ENCODE data around the gene CRIM1. TPM values are rescaled to one million over a fixed set of nuclear protein-coding genes. Genes with fewer than 3 reads are reported as not detected.
A peak's percentile ranks its signal among the peaks of the same experiment; 100 is the strongest.
"Not testable (repeated sequence)": the region's sequence is repeated elsewhere in the genome, so short reads cannot be mapped to it uniquely, and the experiment has no call there.

CRIM1 gene
- total RNA-seq, 1 experiment from 2014 or later, result 27.6 TPM

GRCh38 chr2:36362291-36362690 is 6.7 kb downstream of the CRIM1 start:
- Histone ChIP-seq H2AK5ac (ENCODE audit: insufficient read length, low read length) (no peak overlapping the region), H3K4me2 (ENCODE audit: insufficient read depth, insufficient read length, low read length) (no peak overlapping the region), H4K5ac (ENCODE audit: insufficient read length, low read depth, low read length) (no peak overlapping the region), H2BK15ac (ENCODE audit: low read depth, low read length) (no peak overlapping the region), H2BK120ac (ENCODE audit: low read depth, low read length, poor library complexity, severe bottlenecking) (no peak overlapping the region), H2AFZ (ENCODE audit: low read length) (no peak overlapping the region), H4K8ac (replicated peaks; ENCODE audit: insufficient read length, low read depth, low read length) (no peak overlapping the region), H3K79me2 (ENCODE audit: insufficient read depth, low read length) (peaks cover 61% of the 10 kb centered on the region; the same call in 1 of the 2 replicates), H3K27ac (ENCODE audit: insufficient read length, low read depth, low read length) (no peak overlapping the region), H3K27me3 (ENCODE audit: insufficient read depth, low read length) (no peaks in the 10 kb centered on the region), H3K23me2 (ENCODE audit: insufficient read length, low read depth, low read length, poor library complexity, severe bottlenecking) (peaks cover 5% of the 10 kb centered on the region), H3K79me1 (ENCODE audit: insufficient read depth, low read depth, low read length, poor library complexity, severe bottlenecking) (no peaks in the 10 kb centered on the region), H2BK12ac (ENCODE audit: insufficient read length, low read depth, low read length) (no peak overlapping the region), H4K91ac (ENCODE audit: insufficient read length, low read depth, low read length) (no peak overlapping the region), H3K9ac (ENCODE audit: extremely low read depth, insufficient read length, low read length) (no peak overlapping the region), H3K23ac (ENCODE audit: insufficient read length, low read depth, low read length) (no peak overlapping the region), H2BK20ac (ENCODE audit: low read depth, low read length, poor library complexity, severe bottlenecking) (no peak overlapping the region), H3K4me1 (ENCODE audit: insufficient read depth, low read length) (peaks cover 17% of the 10 kb centered on the region), H3K14ac (ENCODE audit: insufficient read depth, low read length) (no peak overlapping the region), H3K18ac (ENCODE audit: insufficient read length, low read depth, low read length) (no peak overlapping the region), H3K4ac (ENCODE audit: low read depth, low read length) (no peak overlapping the region), H3T11ph (ENCODE audit: low read length) (no peak overlapping the region), H2BK5ac (ENCODE audit: insufficient read length, low read length) (no peak overlapping the region), H3K56ac (ENCODE audit: insufficient read length, low read depth, low read length) (no peak overlapping the region), H3K9me3 (ENCODE audit: control insufficient read depth, low read depth, low read length) (no peaks in the 10 kb centered on the region), H4K20me1 (ENCODE audit: control insufficient read depth, insufficient read depth, insufficient read length) (no peaks in the 10 kb centered on the region)
- no CpG with 5 or more reads among the region's 3 CpGs for WGBS (ENCODE audit: extremely low coverage, insufficient read length, low lambda C conversion rate)
- no peak for DNase-seq
- Mint-ChIP-seq H3K36me3 (ENCODE audit: insufficient read depth in 1 of 3, low read depth in 3 of 3) (no peaks in the 10 kb centered on the region; a peak in 1 of 7 replicates), H3K27ac (peak overlapping the region in 1 of 3 experiments; percentile 75; a peak in 2 of 7 replicates), H3K4me1 (peaks cover 85 to 94% of the 10 kb centered on the region in 2 experiments), H3K4me3 (no peak overlapping the region), H3K27me3 (ENCODE audit: low read depth) (no peaks in the 10 kb centered on the region), H3K9me3 (no peaks in the 10 kb centered on the region)
- TF ChIP-seq CTCF (conservative IDR thresholded peaks at IDR 0.05), result no peak

- H2BK12ac ChIP-seq (ENCODE audit: insufficient read length, low read depth, low read length); H2AFZ ChIP-seq (ENCODE audit: low read length); H3K27ac ChIP-seq (ENCODE audit: insufficient read length, low read depth, low read length); H3K36me3 Mint-ChIP-seq (ENCODE audit: insufficient read depth in 1 of 3, low read depth in 3 of 3); DNase-seq; H4K5ac ChIP-seq (ENCODE audit: insufficient read length, low read depth, low read length); H3K27me3 ChIP-seq (ENCODE audit: insufficient read depth, low read length); H2BK5ac ChIP-seq (ENCODE audit: insufficient read length, low read length); H2BK15ac ChIP-seq (ENCODE audit: low read depth, low read length); H2BK20ac ChIP-seq (ENCODE audit: low read depth, low read length, poor library complexity, severe bottlenecking); H3K4ac ChIP-seq (ENCODE audit: low read depth, low read length); H3K56ac ChIP-seq (ENCODE audit: insufficient read length, low read depth, low read length); H2AK5ac ChIP-seq (ENCODE audit: insufficient read length, low read length); H4K91ac ChIP-seq (ENCODE audit: insufficient read length, low read depth, low read length); H3K14ac ChIP-seq (ENCODE audit: insufficient read depth, low read length); H3K79me1 ChIP-seq (ENCODE audit: insufficient read depth, low read depth, low read length, poor library complexity, severe bottlenecking); H3K18ac ChIP-seq (ENCODE audit: insufficient read length, low read depth, low read length); H3K9me3 Mint-ChIP-seq; H3K4me2 ChIP-seq (ENCODE audit: insufficient read depth, insufficient read length, low read length); H4K20me1 ChIP-seq (ENCODE audit: control insufficient read depth, insufficient read depth, insufficient read length); H4K8ac ChIP-seq (replicated peaks; ENCODE audit: insufficient read length, low read depth, low read length); H3K27me3 Mint-ChIP-seq (ENCODE audit: low read depth); H3K23ac ChIP-seq (ENCODE audit: insufficient read length, low read depth, low read length); H3K9me3 ChIP-seq (ENCODE audit: control insufficient read depth, low read depth, low read length); H3K4me3 Mint-ChIP-seq; H3K9ac ChIP-seq (ENCODE audit: extremely low read depth, insufficient read length, low read length); H3T11ph ChIP-seq (ENCODE audit: low read length); H3K23me2 ChIP-seq (ENCODE audit: insufficient read length, low read depth, low read length, poor library complexity, severe bottlenecking); H2BK120ac ChIP-seq (ENCODE audit: low read depth, low read length, poor library complexity, severe bottlenecking): not testable (repeated sequence)
- peaks cover 89 to 94% of the 10 kb centered on the region in 2 experiments for H3K4me1 Mint-ChIP-seq
- 0 out of 7 replicates have a peak overlapping the region, but pooled peaks of 1 of the 3 experiments have one; percentile 28 for H3K27ac Mint-ChIP-seq
- Histone ChIP-seq H3K79me2 (ENCODE audit: insufficient read depth, low read length) (peaks cover 67% of the 10 kb centered on the region; the same call in 1 of the 2 replicates), H3K4me1 (ENCODE audit: insufficient read depth, low read length) (peaks cover 25% of the 10 kb centered on the region)
- no CpG with 5 or more reads among the region's 2 CpGs for WGBS (ENCODE audit: extremely low coverage, insufficient read length, low lambda C conversion rate)
Measured at GRCh38 chr2:36363085-36363484, 7.5 kb downstream of the CRIM1 start.
